Brain microvascular endothelial cell (primary cell): Measurements from ENCODE around the gene HOXB9.

Source experiments
- DNase-seq: peaks from one replicate; pipeline ENCODE4 v3.0.0-alpha.2; 2020
- H3K27ac ChIP-seq: fragments of 250-450 bp; sonication (Bioruptor Pico); 2 replicates; pipeline ENCODE4 v1.5.1; 2020; ENCODE audit warnings: mild to moderate bottlenecking, moderate library complexity
- H3K27me3 ChIP-seq: fragments of 250-450 bp; sonication (Bioruptor Pico); replicated peaks from 2 replicates; pipeline ENCODE4 v1.5.1; 2020; ENCODE audit warnings: mild to moderate bottlenecking
- H3K36me3 ChIP-seq: fragments of 250-450 bp; sonication (Bioruptor Pico); replicated peaks from 2 replicates; pipeline ENCODE4 v1.5.1; 2020; ENCODE audit warnings: mild to moderate bottlenecking
- H3K4me3 ChIP-seq: 2 replicates; pipeline ENCODE4 v1.5.1; 2011; ENCODE audit warnings: low read depth, mild to moderate bottlenecking, control low read depth, low read length, moderate library complexity
- in situ Hi-C: cut with HindIII; loops from 2 replicates; pipeline ENCODE4 v1.10.0; 2017; ENCODE audit warnings: low sequenced_read_pairs, low pct_ligation_motif_present
- TF ChIP-seq, protein P1 (sequence below): IDR thresholded peaks from 2 replicates; pipeline ENCODE4 v1.5.1; 2011; ENCODE audit warnings: low read depth, mild to moderate bottlenecking, moderate library complexity, low read length, control low read depth, inconsistent platforms; ENCODE audit errors: missing control alignments

Gene HOXB9

DNA sequence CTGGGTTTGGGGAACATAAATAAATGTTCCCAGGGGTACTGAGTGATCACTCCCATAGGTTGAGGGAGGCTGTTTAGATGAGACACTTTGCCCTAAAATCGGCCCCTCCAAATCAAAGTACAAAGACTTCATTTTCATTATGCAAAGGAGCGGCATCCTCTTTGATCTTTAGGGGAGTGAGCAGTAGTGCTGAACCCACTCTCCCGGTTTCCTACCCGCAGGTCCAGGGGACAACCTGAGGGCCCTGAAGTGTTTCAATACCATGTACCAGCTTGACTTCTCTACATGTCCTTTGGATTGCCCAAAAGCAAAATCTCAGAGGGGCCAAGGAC, 25.0 kb downstream of the HOXB9 start:
- Histone ChIP-seq H3K27me3 (peaks cover 100% of the 10 kb centered on the region), H3K4me3 (no peak overlapping the region)

DNA sequence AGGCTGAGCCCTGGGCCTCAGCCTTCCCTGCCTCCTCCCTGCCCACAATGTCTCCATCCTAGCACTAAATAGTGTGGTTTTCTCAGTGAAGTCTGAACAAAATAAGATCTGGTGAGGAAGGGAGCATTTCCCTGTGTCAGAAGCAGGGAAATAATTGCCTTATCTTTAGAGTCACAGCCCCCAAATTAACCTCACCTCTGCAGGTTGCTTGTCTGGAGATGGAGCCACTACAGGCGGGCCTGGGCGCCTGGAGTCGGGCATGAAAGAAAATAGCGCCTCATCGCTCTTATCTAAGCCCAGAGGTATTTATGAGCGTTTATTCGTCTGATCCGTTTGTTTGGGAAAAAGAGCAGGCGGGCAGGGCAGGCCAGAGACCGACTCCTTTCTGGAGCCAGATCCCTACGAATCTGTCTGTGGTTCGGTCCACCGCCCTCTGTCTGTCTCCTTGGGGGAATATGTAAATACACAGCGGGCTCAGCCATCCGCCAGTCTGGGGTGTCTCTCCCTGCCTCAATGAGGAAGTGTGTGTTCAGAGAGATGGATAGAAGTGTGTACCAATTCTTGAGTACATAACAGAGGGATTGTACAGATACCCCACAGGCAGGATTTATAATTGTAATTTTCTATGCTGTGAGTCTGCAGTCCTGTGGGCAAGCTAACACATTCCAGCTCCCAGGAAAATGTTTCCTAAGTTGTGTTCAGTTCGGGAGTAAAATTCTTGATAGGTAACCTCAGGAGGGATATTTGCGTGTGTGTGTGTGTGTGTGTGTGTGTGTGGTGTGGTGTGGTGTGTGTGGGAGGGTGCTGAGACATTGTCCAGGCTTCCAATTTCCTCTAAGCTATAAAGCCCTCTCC, 25.7 kb downstream of the HOXB9 start:
- Histone ChIP-seq H3K36me3 (no peaks in the 10 kb centered on the region), H3K27ac (no peak overlapping the region), H3K4me3 (no peak overlapping the region), H3K27me3 (peaks cover 100% of the 10 kb centered on the region)
- TF ChIP-seq, protein P1, sequence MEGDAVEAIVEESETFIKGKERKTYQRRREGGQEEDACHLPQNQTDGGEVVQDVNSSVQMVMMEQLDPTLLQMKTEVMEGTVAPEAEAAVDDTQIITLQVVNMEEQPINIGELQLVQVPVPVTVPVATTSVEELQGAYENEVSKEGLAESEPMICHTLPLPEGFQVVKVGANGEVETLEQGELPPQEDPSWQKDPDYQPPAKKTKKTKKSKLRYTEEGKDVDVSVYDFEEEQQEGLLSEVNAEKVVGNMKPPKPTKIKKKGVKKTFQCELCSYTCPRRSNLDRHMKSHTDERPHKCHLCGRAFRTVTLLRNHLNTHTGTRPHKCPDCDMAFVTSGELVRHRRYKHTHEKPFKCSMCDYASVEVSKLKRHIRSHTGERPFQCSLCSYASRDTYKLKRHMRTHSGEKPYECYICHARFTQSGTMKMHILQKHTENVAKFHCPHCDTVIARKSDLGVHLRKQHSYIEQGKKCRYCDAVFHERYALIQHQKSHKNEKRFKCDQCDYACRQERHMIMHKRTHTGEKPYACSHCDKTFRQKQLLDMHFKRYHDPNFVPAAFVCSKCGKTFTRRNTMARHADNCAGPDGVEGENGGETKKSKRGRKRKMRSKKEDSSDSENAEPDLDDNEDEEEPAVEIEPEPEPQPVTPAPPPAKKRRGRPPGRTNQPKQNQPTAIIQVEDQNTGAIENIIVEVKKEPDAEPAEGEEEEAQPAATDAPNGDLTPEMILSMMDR = no peak
- in situ Hi-C loops = no loop called here
- no peak for DNase-seq

More for the DNA sequence above, 25.0 kb downstream of the HOXB9 start:
- TF ChIP-seq, protein P1 = no peak
- H3K36me3 ChIP-seq = no peaks in the 10 kb centered on the region
- H3K27ac ChIP-seq = no peak overlapping the region
- no peak for DNase-seq
- in situ Hi-C loops = no loop called here

DNA sequence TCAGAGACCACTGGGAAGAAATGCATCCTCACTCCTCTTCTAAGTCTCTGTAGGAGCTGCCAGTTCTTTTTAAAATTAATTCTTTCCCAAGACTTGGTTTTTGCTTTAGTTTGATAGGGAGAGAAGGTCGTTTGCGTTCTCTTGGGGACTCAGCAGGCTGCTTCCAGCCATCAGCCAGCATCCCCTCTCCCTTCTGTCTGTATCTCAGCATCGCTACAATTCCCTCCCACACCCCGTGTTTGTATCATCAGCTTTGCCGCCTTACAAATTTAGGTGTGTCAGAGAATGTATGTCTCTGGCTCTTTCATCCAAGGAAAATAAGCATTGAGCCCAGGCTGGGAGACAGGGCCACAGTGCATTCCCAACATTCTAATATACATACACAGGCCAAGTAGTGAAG, 26.8 kb downstream of the HOXB9 start:
- Histone ChIP-seq H3K27me3 (peaks cover 100% of the 10 kb centered on the region), H3K36me3 (no peaks in the 10 kb centered on the region), H3K4me3 (no peak overlapping the region), H3K27ac (no peak overlapping the region)
- TF ChIP-seq, protein P1 = no peak
- in situ Hi-C loops = no loop called here
- DNase-seq = no peak

DNA sequence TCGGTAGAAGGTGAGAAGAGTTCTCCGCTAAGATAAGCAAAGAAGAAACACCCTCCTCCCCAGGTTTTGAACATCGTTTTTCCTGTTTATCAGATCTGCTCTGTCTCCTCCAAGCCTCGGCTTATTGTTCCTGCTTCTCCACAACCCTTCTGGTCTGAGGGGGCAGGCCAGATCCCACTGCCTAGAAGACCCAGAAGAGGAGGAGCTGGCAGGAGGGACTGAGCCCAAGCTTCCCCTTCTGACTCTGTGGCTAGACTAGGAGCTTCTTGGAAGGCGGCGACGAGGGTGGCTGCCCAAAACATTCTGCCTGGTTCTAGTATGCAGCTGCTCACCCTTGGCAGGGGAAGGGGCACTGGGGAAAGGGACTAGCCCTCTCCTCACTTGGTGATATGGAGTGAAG, 27.4 kb downstream of the HOXB9 start:
- Histone ChIP-seq H3K27me3 (peaks cover 100% of the 10 kb centered on the region), H3K36me3 (no peaks in the 10 kb centered on the region), H3K27ac (no peak overlapping the region), H3K4me3 (no peak overlapping the region)
- TF ChIP-seq, protein P1 = no peak
- in situ Hi-C loops = no loop called here
- DNase-seq = no peak

DNA sequence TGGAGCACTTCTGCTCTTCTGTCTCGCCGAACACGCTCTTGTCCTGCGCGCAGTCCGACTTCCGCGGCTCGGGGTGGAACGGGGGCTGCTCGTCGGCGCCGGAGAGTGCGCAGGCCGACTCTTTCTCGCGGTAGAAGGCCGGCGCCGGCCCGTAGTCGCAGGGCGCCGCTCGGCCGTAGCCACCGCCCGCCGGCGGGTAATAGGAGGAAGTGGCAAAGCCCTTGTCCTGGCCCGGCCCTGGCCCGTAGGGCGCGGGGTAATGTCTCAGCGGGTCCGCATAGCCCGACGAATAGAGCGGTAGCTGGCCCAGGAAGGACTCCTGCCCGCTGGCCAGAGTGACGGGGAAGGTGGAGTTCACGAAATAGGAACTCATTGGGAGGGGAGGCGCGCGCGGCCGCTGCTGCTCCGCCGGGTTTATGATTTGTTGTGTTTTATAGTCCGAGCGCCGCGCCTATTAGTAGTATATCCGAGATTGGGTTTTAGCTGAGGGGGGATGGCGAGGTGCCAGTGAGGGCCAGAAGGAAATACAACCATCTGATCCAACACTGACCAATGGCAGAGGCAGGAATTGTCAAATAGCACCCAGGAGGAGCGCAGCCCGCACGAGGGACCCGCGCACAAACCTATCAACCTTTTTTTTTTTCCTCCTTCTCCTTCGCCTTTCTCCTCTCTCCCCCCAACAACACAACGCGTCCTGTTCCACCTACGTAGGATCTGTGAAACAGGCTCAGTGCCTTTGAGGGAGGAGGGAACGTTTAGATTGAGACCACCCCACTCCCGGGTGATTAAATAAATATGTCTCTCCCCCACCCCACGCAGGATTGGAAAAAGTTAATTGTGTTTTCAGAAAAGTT, 28.2 kb downstream of the HOXB9 start:
- TF ChIP-seq, protein P1 = no peak
- H3K27me3 ChIP-seq = peaks cover 98% of the 10 kb centered on the region
- in situ Hi-C loops = no loop called here
- peak overlapping the region; percentile 51 for H3K4me3 ChIP-seq
- no peak for DNase-seq
- H3K27ac ChIP-seq = no peak overlapping the region
- H3K36me3 ChIP-seq = no peaks in the 10 kb centered on the region
